NCI-H748 treated with DMSO at 0.1 percent for 48 hours (cell line): ENCODE measurements around the gene SMPDL3B.

Experiments used
- DNase-seq: peaks from one replicate; lab custom pipeline; 2025; lab: John Stamatoyannopoulos, UW

The SMPDL3B gene

DNA sequence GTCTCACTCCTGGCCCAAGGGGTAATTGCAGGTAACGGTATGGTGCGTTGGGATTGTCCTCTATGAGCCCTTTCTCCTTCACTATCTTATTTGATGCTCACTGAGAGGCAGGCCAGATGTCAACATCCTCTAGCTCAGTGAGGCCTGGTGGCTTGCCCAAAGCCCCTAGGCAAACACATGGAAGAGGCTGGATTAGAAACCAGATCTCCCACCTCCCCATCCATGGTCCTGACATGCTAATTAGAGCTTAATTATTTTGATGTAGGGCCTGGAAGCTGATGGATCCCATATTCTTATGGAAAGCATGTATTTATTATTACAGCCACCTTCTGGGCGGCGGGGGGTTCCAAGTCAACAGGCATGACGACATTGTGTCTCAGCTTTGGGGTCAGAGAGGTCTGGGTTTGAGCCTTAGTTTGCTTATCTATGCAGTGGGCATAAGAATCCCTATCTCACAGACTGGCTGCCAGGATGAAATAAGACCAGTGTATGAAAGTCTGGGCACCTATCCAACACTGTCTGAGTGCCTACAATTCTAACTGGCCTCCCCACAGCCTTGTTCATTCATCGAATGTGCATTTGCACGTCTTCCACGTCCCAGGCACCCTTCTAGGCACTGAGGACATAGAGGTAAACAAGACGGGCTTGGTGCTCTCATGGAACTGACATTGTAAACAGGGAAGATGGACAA is 6.2 kb downstream of the SMPDL3B start:
- no peak for DNase-seq

DNA sequence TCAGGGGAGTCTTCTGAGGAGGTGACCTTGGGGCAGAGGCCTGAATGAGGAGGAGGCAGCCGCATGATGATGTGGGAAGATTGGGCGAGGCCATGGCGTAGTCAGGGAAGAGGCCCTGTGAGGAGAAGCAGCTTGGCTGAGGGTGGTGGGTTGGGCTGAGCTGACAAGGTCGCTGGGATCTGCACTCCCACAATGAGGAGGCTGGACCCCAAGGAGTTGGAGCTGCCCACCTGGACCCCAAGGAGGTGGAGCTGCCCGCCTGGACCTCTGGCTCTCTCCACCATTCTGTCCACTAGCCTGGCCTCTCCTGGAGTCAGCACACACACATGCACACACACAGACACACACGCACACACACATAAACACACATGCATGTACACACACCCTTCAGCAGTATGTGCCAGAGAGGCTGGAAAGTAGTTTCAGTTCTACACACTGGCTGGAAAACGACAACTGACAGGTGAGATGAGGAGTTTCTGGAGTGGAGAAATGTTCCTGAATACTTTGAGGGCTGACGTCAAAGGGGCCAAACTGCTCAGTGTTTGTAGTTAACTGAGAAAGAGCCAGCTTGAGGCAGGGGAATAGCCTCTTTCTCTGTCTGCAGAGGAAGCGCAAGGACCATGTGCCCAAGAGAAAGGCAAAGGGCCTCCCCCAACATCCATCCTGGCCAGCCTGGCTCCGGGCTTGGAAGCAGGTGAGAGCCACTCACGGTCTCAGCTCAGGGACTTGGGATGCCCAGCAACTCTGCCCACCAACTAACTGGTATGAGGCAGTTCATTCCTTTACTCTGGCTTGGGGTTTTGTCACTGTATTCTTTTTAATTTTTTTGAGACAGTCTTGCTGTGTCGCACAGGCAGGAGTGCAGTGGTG is 7.1 kb downstream of the SMPDL3B start:
- DNase-seq = no peak

DNA sequence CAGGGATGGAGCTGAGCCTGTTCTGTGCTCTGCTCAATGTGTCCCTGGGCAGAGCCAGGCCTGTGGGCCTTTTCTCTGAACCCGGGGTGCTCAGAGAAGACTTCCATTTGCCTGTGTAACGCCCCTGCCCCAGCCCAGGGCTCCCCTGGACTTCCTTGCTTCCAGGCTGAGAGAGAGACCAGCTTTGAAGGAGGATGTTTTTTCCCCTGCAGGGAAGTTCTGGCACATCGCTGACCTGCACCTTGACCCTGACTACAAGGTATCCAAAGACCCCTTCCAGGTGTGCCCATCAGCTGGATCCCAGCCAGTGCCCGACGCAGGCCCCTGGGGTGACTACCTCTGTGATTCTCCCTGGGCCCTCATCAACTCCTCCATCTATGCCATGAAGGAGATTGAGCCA is 10.2 kb downstream of the SMPDL3B start:
- DNase-seq = no peak

DNA sequence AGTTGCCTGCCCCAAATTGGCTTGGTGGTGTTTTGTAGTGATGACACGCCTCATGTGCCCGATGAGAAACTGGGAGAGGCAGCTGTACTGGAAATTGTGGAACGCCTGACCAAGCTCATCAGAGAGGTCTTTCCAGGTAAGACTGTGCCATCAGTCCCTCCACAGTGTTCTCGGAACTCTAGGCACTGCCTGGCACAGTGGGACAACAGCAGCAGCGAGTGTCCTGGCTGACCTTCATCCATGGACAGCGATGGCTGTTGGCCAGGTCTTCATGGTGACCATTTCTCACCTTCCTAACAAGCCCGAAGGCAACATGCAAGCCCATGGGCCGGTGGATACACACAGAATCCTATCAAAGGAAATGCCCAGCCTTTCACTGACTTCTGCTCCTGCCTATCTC is 14.2 kb downstream of the SMPDL3B start:
- DNase-seq = no peak

DNA sequence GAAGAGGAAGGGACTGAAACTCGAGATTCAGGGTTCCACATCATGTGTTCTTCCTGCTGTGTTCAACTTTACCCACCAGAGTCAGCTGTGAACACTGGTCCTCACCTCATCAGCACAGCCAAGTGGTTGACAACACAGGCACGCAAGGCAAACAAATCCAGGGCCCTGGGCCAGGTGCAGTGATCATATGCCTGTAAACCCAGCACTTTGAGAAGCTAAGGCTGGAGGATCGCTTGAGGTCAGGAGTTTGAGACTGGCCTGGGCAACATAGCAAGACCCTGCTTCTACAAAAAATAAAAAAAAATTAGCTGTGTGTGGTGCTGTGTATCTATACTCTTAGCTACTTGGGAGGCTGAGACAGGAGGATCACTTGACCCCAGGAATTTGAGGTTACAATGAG is 16.6 kb downstream of the SMPDL3B start:
- no peak for DNase-seq

DNA sequence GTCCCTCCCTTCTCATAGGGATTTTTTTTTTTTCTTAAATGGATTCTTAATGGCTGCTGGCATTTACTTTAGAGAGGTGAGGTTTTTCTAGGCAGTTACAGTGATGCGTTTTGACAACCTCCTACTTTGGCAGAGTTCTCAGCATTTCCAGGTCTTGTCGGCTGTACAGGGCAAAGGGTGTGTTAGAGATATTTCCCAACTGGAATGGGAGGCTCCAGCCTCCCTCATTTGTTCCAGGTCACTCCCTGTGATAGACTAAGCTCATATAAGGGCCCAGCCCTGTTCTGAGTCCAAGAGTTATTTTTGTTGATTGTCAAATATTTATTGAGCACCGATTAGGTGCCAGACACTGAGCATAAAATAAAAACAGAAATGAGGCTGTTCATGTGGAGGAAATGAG is 17.3 kb downstream of the SMPDL3B start:
- DNase-seq = no peak

DNA sequence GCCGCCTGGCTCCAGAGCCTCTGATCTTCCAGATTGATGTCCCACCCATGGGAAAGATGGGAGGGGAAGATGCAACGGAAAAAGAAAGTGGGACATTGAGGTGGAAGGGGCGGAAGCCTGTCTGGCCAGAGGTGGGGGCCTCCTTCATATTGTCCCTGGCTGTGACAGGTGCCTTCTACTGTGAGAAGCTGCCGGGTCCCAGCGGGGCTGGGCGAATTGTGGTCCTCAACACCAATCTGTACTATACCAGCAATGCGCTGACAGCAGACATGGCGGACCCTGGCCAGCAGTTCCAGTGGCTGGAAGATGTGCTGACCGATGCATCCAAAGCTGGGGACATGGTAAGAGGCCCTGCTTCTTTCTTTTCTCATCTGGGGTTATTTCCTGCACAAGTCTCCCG is 19.4 kb downstream of the SMPDL3B start:
- no peak for DNase-seq

DNA sequence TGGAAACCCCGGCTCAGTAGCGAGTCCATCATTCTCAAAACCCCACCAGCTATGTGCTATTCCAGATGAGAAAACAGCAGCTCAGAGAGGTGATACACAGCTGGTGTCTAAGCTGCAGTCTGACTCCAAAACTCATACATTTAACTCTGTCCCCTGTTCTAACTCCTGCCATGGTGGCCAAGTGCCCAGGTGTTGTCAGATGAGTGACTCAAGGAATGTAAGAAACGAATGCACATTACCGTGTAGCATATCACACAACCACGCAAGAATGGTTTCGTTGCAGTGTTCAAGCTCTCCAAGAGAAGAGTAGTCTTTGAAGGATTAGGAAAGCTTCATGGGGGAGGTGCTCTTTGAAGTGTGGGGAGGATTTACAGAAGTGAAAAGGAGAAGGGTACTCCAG is 20.3 kb downstream of the SMPDL3B start:
- DNase-seq = no peak

DNA sequence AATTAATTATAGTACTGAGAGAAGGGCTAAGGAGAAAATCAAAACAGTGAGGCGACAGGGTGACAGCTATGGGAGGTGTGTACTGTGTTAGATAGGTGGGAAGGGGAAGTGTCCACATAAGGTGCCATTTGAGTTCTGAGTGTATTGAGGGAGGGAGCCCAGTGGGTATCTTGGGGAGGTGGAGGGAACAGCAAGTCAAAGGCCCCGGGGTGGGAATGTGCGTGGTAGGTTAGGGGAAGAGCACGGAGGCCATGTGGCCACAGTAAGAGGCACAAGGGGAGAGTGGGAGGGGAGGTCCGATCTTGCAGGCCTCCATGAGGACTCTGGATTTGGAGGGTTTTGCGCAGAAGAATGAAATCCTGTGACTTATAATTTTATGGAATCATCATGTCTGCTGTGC is 22.0 kb downstream of the SMPDL3B start:
- DNase-seq = no peak

DNA sequence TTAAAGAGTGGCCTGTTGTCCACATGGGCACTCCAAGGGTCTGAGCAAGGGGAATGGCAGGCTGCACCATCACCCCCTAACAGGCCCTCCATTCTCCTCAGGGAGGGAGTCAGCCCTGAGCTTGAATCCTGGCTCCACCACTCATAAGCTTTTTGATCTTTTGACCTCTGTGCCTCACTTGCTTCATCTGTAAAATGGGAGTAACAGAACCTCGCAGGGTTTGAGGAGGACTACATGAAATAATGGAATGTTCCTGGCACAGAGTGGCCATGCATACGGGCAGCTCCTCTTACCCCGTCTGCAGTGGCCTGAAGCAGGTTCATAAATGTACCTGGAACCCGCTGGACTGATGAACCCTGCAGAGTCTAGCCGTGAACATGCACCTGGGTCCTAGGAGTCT is 22.9 kb downstream of the SMPDL3B start:
- no peak for DNase-seq

DNA sequence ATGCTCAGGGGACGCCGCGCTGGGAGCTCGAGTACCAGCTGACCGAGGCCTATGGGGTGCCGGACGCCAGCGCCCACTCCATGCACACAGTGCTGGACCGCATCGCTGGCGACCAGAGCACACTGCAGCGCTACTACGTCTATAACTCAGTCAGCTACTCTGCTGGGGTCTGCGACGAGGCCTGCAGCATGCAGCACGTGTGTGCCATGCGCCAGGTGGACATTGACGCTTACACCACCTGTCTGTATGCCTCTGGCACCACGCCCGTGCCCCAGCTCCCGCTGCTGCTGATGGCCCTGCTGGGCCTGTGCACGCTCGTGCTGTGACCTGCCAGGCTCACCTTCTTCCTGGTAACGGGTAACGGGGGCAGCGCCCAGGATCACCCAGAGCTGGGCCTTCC is 23.7 kb downstream of the SMPDL3B start:
- DNase-seq = no peak

DNA sequence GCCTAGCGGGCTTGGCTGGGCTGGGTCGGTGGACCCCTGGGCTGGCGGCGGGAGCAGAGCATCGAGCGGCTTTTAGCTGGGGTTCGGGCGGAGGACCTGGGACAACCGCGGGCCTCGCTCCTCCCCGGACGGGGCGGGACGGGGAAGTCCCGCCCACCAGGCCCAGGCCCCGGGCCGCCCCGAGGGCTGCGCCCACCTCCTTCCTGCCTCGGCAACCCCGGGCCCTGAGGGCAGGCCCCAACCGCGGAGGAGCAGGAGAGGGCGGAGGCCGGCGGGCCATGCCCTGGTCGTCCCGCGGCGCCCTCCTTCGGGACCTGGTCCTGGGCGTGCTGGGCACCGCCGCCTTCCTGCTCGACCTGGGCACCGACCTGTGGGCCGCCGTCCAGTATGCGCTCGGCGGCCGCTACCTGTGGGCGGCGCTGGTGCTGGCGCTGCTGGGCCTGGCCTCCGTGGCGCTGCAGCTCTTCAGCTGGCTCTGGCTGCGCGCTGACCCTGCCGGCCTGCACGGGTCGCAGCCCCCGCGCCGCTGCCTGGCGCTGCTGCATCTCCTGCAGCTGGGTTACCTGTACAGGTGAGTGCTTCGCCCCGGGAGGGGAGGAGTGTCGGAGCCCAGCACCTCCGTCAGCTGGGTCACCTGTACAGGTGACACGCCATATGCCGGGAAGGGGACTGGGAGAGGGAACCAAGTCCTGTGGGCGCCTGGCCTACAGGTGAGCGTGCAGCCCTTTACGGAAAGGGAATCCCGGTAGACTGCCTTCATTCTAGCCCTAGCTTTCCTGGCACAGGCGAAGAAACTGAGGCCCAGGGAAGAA is 25.2 kb downstream of the SMPDL3B start, which contains the start of gene XKR8:
TSS of gene XKR8 (plus strand) at position 182 of the 812 bp plus-strand sequence. CDS start at position 279, 97 bp downstream.
- DNase-seq = no peak

DNA sequence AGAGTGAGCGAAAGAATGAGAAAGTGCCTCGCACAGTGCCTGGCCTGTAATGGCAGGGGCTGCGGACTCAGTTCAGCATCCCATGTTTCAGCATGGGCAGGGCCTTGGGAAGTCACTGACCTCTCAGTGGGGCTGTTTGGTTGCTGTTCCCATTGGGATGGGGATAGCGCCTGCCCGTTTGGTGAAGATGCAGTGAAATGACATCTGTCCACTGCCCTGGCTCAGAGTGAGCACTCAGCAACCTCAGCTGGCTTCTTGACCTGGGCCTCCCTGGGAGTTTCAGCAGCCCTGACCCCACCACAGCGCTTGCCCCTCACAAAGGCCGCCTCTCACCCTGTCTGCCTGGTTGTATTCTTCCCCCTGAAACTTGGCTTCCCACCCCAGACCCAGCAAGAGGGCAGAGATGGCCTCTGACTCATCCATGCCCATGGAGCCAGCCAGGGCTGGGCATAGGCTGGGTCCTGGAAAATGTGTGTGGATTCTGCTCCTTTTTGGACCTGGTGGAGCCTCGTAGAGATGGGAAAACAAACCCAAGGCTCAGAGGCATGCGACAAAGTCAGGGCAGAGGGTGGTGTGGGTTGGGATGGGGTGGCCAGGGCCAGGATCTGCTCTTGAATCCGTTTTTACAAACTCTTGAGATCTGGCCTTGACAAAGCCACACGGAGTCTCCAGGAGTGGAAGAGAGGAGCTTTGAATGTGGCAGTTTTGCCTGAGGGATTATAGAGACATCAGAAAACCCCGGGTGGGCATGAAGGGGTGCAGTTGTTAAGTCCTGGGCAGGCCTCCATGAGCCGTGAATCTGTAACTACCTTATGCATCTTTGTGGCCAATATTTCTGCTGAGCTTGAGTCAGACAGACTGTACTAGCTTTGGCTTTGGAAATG is 26.2 kb downstream of the SMPDL3B start:
- DNase-seq = no peak

DNA sequence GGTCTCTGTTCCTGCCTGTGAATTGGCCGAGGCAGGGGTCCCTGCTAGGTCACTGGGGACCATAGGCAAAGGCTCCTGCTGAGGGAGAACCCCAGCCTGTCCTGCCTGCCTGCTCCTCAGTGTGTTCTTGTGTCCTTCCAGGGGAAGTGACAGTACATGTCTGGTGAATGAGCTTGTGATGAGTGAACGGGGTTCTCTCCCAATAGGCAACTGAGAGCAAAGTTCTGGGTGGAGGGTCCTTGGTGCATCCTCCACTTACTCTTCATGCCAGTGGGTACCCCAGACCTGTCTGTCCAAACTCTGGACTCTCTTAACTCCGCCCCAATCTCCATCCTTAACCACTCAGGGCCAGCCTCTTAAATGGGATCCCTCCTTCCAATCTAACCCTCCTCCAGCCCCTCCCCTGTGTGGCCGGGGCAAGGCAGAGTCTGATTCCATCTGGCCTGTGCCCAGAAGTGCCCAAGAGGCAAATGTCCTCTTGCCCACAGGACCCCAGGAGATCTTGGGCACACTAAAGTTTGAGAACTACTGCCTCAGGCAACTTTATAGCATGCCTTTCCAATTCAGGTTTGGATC is 26.9 kb downstream of the SMPDL3B start:
- DNase-seq = no peak

DNA sequence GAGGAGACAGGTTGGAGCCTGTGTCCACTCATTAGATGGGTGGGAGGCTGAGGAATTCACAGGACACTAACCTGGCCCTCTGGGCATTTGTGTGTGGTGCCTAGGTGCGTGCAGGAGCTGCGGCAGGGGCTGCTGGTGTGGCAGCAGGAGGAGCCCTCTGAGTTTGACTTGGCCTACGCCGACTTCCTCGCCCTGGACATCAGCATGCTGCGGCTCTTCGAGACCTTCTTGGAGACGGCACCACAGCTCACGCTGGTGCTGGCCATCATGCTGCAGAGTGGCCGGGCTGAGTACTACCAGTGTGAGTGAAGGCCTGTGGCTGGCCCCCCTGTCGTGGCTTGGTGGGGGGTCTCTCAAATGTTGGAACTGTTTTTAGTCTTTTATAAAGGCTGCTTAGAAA is 28.6 kb downstream of the SMPDL3B start:
- no peak for DNase-seq

DNA sequence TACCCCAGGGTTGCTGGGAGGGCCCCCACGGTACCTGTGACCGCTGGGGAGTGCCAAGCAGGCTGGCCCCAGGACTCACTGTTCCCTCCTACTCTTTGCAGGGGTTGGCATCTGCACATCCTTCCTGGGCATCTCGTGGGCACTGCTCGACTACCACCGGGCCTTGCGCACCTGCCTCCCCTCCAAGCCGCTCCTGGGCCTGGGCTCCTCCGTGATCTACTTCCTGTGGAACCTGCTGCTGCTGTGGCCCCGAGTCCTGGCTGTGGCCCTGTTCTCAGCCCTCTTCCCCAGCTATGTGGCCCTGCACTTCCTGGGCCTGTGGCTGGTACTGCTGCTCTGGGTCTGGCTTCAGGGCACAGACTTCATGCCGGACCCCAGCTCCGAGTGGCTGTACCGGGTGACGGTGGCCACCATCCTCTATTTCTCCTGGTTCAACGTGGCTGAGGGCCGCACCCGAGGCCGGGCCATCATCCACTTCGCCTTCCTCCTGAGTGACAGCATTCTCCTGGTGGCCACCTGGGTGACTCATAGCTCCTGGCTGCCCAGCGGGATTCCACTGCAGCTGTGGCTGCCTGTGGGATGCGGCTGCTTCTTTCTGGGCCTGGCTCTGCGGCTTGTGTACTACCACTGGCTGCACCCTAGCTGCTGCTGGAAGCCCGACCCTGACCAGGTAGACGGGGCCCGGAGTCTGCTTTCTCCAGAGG is 31.8 kb downstream of the SMPDL3B start:
- no peak for DNase-seq

DNA sequence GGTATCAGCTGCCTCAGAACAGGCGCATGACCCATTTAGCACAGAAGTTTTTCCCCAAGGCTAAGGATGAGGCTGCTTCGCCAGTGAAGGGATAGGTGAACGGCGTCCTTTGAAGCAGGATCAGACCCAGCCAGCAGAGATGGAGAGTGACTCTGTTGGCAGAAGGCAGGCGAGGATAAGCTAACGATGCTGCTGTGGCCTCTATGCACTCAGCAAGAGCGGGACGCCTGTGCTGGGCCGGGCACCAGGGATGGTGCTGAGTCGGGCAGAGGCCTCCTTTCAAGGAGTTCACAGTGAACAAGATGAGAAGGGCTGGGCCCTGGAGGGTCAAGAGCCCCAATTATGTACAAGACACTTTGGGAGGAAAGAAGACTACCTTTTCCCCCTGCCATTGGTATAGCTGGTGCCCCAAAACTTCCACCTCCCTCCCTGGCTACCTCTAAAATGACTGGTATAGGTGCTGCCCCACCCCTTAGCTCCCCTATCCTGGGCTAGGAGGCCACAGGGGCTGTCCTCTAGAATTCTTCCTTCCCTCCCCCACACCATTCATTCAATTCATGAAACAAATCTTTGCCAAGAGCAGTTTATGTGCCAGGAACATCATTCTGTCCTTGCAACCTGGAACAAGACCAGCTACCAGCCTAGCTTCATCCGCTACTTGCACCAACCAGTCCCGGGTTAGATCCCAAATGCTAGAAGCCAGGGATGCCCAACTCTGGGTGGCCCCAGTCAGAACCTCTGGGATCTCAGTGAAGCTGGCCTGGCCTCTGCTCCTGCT is 32.5 kb downstream of the SMPDL3B start:
- DNase-seq = no peak

DNA sequence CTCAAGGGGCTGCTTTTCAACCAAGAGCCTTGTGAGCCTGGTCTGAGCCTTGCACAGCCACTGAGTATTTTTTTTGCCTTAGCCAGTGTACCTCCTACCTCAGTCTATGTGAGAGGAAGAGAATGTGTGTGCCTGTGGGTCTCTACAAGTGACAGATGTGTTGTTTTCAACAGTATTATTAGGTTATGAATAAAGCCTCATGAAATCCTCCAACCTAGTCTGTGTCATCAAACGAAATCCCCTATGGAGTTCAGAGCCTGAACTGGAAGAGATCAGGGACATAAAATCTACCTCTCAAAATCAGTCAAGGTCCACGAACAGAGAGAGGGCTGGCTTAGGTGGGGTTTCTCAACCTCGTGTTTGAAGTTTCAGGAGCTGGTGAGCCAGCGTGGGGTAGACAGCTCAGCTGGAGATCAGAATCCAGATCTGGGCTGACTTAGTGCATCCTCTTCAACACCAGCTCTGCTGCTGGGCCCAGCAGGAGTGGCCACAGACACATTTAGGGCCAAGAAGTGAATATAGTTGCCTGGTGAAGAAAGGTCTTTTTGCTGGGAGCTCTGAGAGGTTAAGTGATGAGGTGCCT is 33.2 kb downstream of the SMPDL3B start:
- no peak for DNase-seq

DNA sequence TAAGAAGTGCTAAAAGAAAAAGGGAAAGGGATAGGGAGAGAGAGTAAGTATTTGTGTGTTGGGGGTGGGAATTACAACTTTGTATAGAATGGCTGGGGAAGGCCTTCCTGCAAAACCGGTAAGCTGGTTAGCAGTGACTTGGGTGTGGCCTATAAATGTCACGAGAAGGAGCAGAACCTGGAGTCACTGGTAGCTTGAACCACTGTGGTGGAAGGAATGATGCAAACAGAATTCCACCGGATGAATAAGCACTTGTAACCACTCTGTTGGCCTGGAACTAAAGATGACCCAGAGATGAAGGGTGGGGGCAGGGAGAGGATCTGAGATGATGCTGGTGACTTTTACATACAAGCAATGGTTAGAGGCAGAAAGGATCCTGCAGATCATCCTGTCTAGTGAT is 33.9 kb downstream of the SMPDL3B start:
- no peak for DNase-seq
